ENCODE data around the gene PHACTR3.

The PHACTR3 gene

DNA sequence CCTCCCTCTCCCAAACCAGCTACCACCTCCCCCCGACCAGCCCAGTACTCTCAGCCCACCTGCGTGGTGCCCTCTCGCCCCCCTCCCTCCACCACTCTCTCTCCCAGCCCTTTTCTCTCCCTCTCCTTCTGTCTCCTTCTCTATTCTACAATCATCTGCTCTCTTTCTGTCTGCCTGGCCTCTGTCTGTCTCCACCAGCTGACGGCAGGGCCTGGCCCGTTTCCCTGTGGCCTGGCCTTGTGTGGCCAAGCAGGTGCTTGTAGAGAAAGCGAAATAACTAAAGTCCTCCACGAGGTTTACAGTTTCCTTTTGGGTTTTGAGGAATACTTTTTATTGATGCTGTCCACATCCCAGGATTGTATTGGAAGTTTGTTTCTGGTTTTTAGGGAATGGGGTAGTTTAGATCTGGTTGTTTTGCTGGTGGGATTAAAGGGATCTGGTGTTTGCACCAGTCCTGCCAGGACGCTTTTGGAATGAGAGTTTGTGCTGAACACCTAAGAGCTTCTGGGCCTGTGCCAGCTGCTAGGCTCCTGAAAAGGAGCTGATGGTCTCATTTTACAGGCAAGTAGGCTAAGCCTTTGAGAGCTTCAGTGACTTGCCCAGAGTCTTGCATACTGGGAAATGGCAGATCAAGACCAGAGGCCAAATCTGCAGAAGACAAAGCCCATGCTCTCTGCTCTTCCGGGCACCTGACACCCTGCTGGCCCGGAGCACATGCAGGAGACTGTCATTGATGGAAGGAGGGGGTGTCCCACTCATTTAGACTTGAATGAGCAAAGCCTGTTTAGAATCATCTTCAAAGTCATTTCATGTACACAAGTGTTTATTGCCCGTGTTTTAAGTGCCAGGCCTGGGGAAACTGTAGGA, 167.4 kb downstream of the PHACTR3 start:
- in situ Hi-C loops (cut with MboI; ENCODE audit: low sequenced_read_pairs) = no loop called here

DNA sequence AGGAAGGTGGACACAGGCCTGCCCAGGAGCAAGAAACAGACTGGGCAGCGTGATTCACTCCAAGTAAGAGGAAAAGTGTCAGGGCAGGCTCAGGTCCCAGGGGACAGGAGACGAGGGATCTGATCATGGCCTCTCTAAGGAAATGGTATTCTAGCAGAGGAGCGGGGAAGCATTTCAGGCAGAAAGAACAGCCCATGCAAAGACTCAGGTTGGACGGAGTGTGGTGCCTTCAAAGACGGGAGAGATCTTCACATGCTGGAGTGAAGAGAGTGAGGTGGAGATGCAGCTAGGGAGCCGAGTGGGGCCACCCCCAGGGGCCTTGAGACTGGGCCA, 168.0 kb downstream of the PHACTR3 start:
- in situ Hi-C loops (cut with MboI; ENCODE audit: low sequenced_read_pairs) = no loop called here

DNA sequence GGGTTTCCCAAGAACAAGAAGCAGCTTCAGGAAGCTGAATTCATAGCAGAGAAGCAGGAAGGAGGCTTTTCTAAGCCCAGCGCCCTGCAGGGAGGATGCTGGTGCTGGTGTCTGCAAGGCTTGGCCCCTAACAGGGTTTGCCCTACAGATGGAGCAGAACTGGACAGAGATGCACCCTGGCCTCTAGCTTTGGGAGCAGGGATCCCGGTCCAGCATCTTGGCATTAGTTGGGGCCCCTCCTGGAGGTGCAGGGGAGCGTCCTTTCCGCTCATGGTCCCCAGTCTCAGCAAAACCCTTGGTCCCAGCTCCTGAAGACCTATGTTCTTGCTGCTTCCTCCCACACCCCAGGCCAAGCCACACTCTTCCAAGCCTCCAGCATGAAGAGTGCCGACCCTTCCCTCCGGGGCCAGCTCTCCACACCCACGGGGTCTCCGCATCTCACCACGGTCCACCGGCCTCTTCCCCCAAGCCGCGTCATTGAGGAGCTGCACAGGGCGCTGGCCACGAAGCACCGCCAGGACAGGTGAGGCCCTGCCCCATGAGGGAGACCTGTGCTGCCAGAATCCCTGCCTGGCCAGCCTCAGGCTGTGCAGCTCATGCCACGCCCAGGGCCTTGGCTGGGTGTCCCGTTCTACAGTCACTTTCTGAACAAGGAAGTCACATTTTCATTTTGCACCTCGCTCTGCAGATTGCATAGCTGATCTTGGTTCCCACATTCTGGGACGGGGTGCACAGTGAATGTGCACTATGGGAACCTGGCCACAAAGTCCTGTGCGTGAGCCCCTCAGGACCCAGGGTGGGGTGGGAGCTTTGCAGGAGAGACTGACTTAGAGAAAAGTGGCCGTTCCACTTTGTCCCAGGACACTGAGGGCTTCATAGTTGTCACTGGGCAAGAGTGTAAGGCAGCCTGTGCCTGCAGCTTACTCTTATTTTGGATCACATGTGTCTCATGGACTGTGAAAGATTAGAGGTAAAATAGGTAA, 168.9 kb downstream of the PHACTR3 start:
- in situ Hi-C loops (cut with MboI; ENCODE audit: low sequenced_read_pairs) = no loop called here

DNA sequence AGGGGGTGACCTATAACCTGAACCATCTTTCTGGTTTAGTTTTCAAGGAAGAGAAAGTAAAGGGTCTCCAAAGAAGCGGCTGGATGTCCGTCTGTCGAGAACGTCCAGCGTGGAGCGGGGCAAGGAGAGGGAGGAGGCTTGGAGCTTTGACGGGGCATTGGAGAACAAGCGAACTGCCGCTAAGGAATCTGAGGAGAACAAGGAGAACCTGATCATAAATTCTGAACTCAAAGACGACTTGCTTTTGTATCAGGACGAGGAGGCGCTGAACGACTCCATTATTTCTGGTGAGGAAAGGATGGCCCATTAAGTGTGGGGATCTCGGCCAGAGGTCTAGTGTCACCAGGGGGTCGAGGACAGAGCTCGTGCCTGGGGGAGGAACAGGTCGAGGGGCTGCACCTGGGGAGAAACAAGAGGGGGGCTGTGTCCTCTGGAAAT, 169.9 kb downstream of the PHACTR3 start:
- in situ Hi-C loops (cut with MboI; ENCODE audit: low sequenced_read_pairs) = no loop called here

DNA sequence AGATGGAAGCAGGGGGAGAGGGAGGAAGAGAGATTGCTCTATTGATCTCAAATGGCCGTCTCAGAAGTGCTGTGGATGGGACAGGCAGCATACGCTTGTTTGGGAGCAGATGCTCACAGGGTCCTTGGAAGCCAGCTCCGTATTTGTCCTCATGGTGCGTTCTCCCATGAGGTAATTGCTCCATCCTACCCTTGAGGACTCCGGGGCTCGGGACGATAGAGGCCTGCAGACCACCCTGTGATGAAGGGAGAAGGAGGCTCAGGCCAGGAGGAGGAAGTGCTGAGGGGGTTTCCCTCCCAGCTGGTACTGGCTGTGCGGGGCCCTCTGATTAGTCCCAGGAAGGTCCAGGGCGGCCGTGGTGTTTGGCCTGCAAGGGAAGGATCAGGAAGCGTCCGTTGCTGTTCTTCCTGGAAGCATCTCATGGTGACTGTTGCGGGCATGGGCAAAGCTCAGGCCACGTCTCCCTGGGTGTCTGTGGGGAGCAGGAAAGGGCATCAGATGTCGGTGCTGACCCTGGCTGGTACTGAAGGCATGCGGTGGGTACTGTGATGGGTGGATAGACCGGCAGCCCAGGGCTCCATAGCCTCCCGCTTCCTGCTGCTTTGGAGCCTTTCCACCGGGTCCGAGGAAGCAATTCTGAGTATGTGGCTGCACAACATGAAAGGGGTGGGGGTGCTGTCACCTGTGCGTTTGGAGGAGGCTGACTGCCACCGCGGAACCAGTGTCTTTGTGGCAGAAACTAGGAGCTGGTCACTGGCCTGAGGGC, 170.8 kb downstream of the PHACTR3 start:
- in situ Hi-C loops (cut with MboI; ENCODE audit: low sequenced_read_pairs) = no loop called here

DNA sequence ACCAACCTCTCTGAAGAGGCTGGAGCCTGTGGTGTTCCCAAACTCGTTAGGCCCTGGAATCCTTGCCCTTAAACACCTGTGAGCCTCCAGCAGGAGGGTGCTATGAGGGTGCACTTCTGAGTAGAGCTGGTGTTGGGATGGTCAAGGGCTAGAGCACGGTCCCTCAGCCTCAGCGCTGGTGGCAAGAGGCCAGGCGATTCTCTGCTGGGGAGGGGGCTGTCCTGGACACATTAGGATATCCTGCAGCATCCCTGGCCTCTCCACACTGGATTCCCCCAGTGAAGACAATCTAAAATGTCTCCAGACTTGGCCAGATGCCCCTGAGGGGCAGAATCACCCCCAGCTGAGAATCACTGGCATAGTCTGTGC, 171.3 kb downstream of the PHACTR3 start:
- in situ Hi-C loops (cut with MboI; ENCODE audit: low sequenced_read_pairs) = no loop called here

DNA sequence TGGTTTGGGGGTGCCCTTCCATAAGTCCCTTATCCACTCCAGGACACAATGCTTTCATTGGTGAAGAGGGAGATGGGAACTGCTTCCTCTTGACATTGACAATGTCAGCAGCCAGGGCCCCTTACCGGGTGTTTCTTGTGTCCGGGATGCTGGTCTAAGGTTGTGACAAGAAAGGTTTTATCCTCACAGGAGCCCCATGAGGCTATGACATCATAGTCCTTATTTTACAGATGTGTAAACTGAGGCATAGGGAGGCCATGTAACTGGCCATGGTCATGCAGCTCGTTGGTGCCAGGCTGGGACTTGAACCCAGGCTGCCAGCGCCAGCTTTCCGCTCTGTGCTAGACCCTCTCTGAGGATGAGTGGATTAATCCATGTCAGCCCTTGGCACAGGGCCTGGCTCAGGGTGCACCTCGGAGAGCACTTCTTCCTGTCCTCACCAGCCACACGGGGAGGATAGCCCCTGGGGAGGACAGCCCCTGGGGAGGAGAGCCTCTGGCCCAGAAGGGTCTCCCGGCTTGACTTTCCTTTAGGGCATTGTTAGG, 171.8 kb downstream of the PHACTR3 start:
- in situ Hi-C loops (cut with MboI; ENCODE audit: low sequenced_read_pairs) = no loop called here

DNA sequence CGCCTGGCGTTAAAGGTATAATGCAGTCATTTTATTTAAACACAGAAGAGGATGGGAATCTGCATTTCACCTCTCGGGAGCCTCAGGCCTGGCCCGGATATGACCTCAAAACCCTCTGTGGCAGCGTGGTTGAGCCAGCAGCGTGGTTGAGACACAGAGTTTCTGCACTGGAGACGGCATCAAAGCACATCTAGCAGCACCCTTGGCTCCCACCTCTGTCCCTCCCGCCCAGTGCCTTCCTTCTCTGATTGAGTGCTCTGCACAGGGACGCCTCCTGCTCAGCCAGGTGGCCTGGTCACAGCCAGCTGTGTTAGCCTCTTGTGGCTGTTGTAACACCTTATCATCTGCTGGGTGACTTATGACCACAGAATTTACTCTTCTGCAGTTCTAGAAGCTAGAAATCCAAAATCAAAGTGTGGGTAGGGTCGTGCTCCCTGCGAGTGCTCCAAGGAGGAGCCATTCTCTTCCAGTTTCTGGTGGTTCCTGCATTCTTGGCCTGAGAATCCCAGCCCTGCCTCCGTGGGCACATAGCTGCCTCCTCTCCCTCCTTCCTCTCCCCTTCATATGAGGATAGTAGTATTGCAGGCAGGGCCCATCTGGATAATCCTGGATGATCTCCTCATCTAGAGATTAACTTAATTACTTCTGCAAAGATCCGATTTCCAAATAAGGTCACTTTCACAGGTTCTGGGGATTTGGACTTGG, 172.4 kb downstream of the PHACTR3 start:
- in situ Hi-C loops (cut with MboI; ENCODE audit: low sequenced_read_pairs) = no loop called here

DNA sequence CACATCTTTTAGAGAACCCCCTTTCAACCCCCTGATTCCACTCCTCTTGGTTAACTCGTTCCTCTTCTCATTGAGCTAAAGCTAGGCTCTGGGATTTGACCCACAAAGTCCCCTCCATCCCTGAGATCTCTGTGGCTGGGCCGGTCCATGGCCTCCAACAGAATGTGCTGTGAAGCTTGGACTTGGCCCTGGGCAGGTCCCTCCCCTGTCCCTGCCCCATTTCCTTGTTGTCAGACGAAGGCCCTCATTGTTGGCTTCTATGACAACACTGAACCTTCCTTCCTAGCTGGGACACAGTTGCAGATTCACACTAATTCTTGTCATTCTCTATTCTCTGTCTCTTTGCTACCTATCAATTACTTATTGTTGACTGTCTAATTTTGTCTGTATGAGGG, 173.0 kb downstream of the PHACTR3 start:
- in situ Hi-C loops (cut with MboI; ENCODE audit: low sequenced_read_pairs) = no loop called here

DNA sequence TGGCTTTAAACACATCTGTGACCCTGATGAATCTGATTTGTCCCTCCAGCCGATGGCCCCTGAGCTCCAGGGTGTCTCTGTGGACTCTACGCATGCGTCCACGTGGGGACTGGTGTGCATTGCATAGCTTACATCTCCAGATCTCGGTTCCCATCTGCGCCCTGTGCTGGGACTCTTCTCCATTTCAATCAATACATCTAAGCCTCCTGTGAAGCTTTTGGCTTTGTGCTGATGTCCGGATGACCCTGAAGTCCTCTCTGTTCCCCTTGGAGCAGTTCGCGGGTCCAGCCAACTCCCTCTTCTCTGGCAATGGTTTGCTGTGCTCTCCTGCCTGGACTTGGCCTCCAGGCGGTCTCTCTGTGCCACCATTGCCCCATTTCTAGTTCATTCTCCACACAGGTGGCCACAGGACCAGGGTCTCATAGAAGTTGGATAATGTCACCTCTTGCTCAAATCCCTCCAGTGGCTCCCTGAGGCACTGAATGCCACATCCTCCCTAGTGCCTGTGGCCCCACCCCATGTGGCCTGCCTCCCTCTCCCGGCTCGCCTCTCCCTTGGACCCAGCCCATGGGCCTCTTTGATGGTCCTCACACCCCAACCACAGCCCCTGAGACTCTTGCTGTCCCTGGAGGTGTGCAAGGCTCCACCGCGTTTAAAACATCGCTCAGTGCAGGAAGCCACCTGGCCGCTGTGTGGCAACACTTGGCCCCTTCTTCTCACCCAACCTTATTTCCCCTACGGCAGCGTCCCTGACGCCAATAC, 173.7 kb downstream of the PHACTR3 start:
- in situ Hi-C loops (cut with MboI; ENCODE audit: low sequenced_read_pairs) = no loop called here

DNA sequence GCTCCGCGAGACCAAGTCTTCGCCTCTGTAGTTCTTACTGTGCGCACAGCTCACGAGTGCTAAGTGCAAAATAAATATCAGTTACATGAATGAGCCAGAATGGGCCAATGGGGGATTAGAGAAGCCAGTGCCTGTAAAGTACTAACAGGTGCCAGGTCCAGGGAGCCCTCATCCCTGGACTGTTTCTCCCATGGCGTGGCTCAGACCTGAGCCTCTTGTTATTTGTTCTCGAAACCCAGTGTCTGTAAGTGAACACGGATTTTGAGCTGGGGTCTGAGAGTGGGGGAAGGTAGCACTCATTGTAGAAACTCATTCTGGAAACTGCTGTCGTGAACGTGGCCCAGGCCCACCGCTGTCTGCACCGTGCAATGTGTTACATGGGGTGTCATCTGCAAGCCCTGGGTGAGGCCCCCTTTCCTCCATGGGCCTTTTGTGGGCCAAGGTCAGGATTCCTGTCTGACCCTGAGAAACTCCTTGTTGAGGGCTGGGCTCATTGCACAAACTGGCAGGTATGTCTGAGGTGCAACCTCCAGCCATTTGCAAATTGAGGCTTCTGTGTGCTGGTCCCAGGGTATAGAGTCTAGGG, 174.4 kb downstream of the PHACTR3 start:
- in situ Hi-C loops (cut with MboI; ENCODE audit: low sequenced_read_pairs) = no loop called here

DNA sequence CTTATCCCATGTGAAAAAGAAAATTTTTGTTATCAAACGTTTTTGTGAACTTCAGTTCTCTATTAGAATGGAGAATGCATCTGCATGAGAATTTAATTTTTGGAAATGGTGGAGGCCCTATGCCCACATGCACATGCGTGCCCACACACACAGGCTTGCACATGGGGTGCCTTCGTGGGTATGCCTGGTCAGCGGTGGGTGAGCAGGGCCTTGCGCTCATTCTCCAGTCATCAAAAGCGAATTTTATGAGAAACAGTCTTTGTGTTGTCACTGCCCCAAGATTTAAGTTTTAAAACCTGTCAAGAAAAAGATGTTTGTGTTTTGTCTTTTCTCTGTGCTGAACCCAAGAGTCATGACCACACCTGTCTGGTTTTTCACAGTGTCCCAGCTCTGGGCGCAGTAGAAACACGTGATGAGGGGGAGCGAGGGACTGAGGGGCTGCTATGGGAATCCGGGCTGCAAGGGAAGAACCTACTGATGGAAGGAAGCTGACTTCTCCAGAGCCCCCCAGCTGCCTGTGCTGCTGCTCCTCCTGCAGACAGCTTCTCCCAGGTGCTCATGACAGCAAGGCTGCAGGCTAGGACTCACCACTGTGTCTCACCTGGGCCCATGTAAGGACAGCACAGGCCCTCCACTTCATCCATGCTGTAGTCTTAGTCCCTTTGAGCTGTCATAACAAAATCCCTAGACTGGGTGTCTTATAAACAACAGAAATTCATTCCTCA, 175.5 kb downstream of the PHACTR3 start:
- in situ Hi-C loops (cut with MboI; ENCODE audit: low sequenced_read_pairs) = no loop called here

DNA sequence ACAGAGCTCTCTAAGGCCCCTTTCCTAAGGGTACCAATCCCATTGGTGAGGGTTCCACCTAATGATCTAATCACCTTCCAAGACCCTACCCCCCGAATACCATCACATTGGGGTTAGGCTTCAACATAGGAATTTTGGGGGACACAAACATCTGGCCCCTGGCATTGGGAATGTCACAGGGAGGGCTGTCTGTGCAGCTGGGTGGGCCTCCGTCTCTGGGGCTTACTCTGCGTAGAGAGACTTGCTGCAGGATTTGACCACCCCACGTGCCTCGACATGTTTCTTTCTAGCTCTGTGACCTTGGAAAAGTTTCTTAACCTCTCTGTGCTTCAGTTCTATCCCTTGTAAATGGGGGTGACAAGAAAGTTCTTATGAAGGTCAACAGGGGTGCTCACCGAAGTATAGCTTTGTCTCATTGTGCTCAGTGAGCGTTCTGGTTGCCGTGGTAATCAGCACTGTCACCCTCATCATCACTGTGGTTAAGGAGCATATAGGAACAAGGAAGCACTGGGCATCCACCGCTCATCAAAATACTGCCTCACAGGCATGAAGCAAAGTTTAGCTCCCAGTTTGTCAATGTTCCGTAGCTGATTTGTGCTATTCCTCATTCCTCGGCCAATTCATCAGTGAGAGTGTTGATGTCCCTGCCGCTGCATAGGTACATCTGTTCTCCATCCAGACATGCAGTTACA, 176.3 kb downstream of the PHACTR3 start:
- in situ Hi-C loops (cut with MboI; ENCODE audit: low sequenced_read_pairs) = no loop called here

DNA sequence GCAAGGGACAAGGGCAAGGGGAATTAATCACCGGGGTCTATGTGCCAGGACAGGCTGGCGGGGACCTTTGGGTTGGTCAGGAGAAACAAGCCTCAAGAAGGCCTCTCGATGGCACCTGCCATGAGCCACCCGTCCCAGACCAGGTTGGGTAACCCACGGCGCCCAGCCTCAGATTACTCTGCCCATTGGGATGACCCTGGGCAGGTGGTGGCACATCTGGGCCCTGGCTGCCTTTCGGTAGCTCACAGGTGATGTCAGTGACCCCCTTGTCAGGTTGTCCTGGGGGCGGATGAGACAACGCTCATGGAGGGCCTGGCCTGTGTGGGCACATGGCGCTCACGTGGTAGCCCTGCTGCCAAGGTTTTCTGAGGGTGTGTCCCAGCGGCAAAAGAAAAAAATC, 176.9 kb downstream of the PHACTR3 start:
- in situ Hi-C loops (cut with MboI; ENCODE audit: low sequenced_read_pairs) = no loop called here

DNA sequence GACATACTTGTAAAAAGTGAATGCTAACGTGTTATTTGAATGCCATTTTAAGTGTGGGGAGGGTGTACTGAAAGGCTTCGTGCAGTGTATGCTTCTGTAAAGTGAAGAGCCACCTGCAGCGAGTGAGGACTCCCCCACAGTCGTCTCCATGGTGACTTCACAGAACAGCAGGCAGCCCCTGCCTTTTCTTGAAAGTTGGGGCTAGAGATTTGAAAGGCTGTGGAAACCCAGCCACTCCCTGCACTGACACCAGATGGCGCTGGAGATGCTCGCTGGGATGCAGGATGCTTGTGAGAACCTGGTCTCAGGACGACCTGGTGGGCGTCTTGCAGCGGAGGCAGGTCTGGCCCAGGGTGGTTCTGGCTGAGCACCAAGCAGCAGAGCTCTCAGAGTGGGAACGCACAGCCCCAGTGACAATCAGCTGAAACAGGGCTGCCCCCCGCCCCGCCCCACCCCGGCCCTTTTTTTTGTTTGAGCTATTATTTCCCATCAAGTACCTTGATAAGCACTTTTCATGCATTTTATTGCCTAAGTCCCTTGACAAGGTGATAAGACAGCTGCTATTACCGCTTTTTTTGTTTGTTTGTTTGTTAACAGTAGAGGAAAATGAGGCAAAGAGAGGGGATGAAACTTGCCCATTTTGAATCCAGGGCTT, 178.8 kb downstream of the PHACTR3 start:
- in situ Hi-C loops (cut with MboI; ENCODE audit: low sequenced_read_pairs) = no loop called here

DNA sequence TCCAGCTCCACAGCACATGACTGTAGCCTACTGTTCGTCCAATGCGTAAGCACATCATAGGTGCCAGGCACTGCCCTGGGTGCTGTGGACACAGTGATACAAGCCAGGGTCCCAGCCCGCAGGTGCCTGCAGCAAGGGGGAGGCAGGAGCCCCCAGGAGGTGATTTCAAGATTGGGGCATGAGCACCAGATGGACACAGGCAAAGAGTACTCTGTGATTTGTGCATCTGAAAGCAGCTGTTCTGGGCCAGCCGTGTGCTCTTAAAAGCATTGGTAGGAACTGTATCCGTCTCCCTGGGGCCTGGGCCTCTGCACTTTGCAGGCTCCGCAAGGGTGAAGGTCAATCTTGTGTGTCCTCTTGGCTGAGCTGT, 179.3 kb downstream of the PHACTR3 start:
- in situ Hi-C loops (cut with MboI; ENCODE audit: low sequenced_read_pairs) = no loop called here

DNA sequence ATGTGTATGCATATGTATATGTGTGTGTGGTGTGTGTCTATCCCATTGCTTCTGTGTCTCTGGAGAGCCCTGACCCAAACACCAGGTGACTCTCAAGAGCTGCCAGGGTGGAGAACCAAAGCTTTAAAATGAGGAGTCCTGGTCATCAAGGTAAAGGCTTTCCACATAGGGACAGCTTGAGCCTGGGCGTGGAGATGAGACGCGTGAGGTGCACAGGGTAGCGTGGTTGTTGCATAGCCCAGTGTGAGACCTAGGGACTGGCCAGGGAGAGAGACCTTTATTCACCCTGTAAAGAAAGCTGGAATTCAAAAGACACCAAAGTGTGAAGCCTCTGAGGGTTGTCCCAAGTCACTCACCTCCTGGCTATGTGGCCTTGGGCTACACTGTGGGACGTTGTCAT, 180.0 kb downstream of the PHACTR3 start:
- in situ Hi-C loops (cut with MboI; ENCODE audit: low sequenced_read_pairs) = no loop called here

Measured in HL-60/S4 treated with retinoic acid at 250 ng/mL for 4 days and 3 days (cell line).